Smooth muscle cell (in vitro differentiated cells): Measurements from ENCODE around the gene ZFYVE28. TPM values are rescaled to one million over a fixed set of nuclear protein-coding genes. Genes with fewer than 3 reads are reported as not detected.

Experiments used
- DNase-seq: peaks from one replicate; lab custom pipeline; 2025; ENCODE audit not compliant: unreplicated experiment; lab: John Stamatoyannopoulos, UW
- H2AFZ ChIP-seq: fragments of 200-600 bp; sonication (generic); 2 replicates; pipeline ENCODE4 v1.6.0; 2016; ENCODE audit warnings: antibody characterized with exemption, low read depth, mild to moderate bottlenecking
- H3F3A ChIP-seq: fragments of 200-600 bp; sonication (generic); 2 replicates; pipeline ENCODE4 v1.6.0; 2017; ENCODE audit warnings: antibody characterized with exemption, low read depth
- H3K27ac ChIP-seq: fragments of 200-600 bp; sonication (generic); 2 replicates; pipeline ENCODE4 v1.5.1; 2016; ENCODE audit warnings: low read depth, mild to moderate bottlenecking
- H3K27me3 ChIP-seq: fragments of 200-600 bp; sonication (generic); 2 replicates; pipeline ENCODE4 v1.6.1; 2016; ENCODE audit warnings: low read depth, mild to moderate bottlenecking
- H3K36me3 ChIP-seq: fragments of 200-600 bp; sonication (generic); 2 replicates; pipeline ENCODE4 v1.5.1; 2016; ENCODE audit warnings: low read depth
- H3K4me1 ChIP-seq: fragments of 200-600 bp; sonication (generic); 2 replicates; pipeline ENCODE4 v1.5.1; 2016; ENCODE audit warnings: low read depth
- H3K4me2 ChIP-seq: fragments of 200-600 bp; sonication (generic); 2 replicates; pipeline ENCODE4 v1.6.0; 2016; ENCODE audit warnings: mild to moderate bottlenecking
- H3K4me3 ChIP-seq: fragments of 200-600 bp; sonication (generic); 2 replicates; pipeline ENCODE4 v1.5.1; 2016; ENCODE audit warnings: mild to moderate bottlenecking
- H3K79me2 ChIP-seq: fragments of 200-600 bp; sonication (generic); 2 replicates; pipeline ENCODE4 v1.6.0; 2016; ENCODE audit warnings: low read depth, mild to moderate bottlenecking
- H3K9ac ChIP-seq: fragments of 200-600 bp; sonication (generic); 2 replicates; pipeline ENCODE4 v1.6.0; 2016; ENCODE audit warnings: low read depth
- H3K9me3 ChIP-seq: fragments of 200-600 bp; sonication (generic); replicated peaks from 2 replicates; pipeline ENCODE4 v1.5.1; 2016; ENCODE audit warnings: low read depth
- H4K20me1 ChIP-seq: fragments of 200-600 bp; sonication (generic); 2 replicates; pipeline ENCODE4 v1.6.0; 2016; ENCODE audit warnings: low read depth
- CTCF ChIP-seq: fragments of 200-600 bp; sonication (generic); IDR thresholded peaks from 2 replicates; pipeline ENCODE4 v1.5.1; 2017; ENCODE audit warnings: borderline replicate concordance, mild to moderate bottlenecking, antibody characterized with exemption; ENCODE audit not compliant: insufficient read depth, poor library complexity, severe bottlenecking
- WGBS: methylation state at CpG from one replicate; pipeline ENCODE4 v1.1.7; 2016; ENCODE audit warnings: low lambda C conversion rate; 5-methylcytosine and 5-hydroxymethylcytosine counted together
- polyA plus RNA-seq: library from polyadenylated mRNA; unstranded; fragments of >200 nt; fragmentation: Nextera tagmentation; extraction: Ambion mirVana; gene quantifications from 2 replicates; pipeline ENCODE4 v1.2.1, GENCODE V29; 2016
- total RNA-seq: library from RNA; depleted of rRNA; stranded (reverse); fragments of >200 nt; gene quantifications from 2 replicates; pipeline ENCODE4 v1.2.3, GENCODE V29; 2014

The ZFYVE28 gene
- total and polyA plus RNA-seq, 2 experiments from 2014 or later = 0.22 TPM; not detected in 1

GRCh38 chr4:2338754-2339457, 79.5 kb downstream of the ZFYVE28 start:
- no peak overlapping the region for H2AFZ ChIP-seq
- H3K4me3 ChIP-seq = no peak overlapping the region
- no peak for DNase-seq
- H4K20me1 ChIP-seq = no peaks in the 10 kb centered on the region
- no peaks in the 10 kb centered on the region for H3K36me3 ChIP-seq
- no peaks in the 10 kb centered on the region for H3F3A ChIP-seq
- WGBS = 86% methylated on average over 22 of the region's 27 CpGs
- H3K27ac ChIP-seq = no peak overlapping the region
- no peak overlapping the region for H3K4me2 ChIP-seq
- peaks cover 11% of the 10 kb centered on the region for H3K27me3 ChIP-seq
- TF ChIP-seq CTCF = no peak
- no peak overlapping the region for H3K9ac ChIP-seq
- no peaks in the 10 kb centered on the region for H3K9me3 ChIP-seq
- H3K4me1 ChIP-seq = no peaks in the 10 kb centered on the region
- no peaks in the 10 kb centered on the region for H3K79me2 ChIP-seq

- Histone ChIP-seq H3K9me3 (no peaks in the 10 kb centered on the region), H4K20me1 (no peaks in the 10 kb centered on the region), H3K36me3 (no peaks in the 10 kb centered on the region), H3K79me2 (no peaks in the 10 kb centered on the region), H3K9ac (no peak overlapping the region), H3K27me3 (peaks cover 11% of the 10 kb centered on the region), H3F3A (no peaks in the 10 kb centered on the region), H3K4me2 (no peak overlapping the region), H3K4me1 (no peaks in the 10 kb centered on the region), H3K4me3 (no peak overlapping the region), H3K27ac (no peak overlapping the region), H2AFZ (no peak overlapping the region)
- no peak for TF ChIP-seq CTCF
- WGBS = 96% methylated on average over 13 of the region's 13 CpGs
- DNase-seq = no peak
These were observed 80.5 kb downstream of the ZFYVE28 start for GRCh38 chr4:2337896-2338295.

- Histone ChIP-seq H4K20me1 (no peaks in the 10 kb centered on the region), H3K36me3 (no peaks in the 10 kb centered on the region), H3K27ac (no peak overlapping the region), H2AFZ (no peak overlapping the region), H3K4me3 (no peak overlapping the region), H3F3A (no peaks in the 10 kb centered on the region), H3K4me2 (no peak overlapping the region), H3K79me2 (no peaks in the 10 kb centered on the region), H3K27me3 (peaks cover 7% of the 10 kb centered on the region), H3K9ac (no peak overlapping the region), H3K9me3 (no peaks in the 10 kb centered on the region), H3K4me1 (no peaks in the 10 kb centered on the region)
- no peak for TF ChIP-seq CTCF
- WGBS = 82% methylated on average over 17 of the region's 20 CpGs
- DNase-seq = no peak
These were observed 81.2 kb downstream of the ZFYVE28 start for GRCh38 chr4:2337131-2337723.

- DNase-seq = no peak
- no peak overlapping the region for H3K27ac ChIP-seq
- H3K4me3 ChIP-seq = no peak overlapping the region
- TF ChIP-seq CTCF = no peak
- H4K20me1 ChIP-seq = no peaks in the 10 kb centered on the region
- H3K9ac ChIP-seq = no peak overlapping the region
- no peaks in the 10 kb centered on the region for H3K36me3 ChIP-seq
- H3K9me3 ChIP-seq = no peaks in the 10 kb centered on the region
- no peaks in the 10 kb centered on the region for H3F3A ChIP-seq
- no peak overlapping the region for H3K4me2 ChIP-seq
- no peaks in the 10 kb centered on the region for H3K4me1 ChIP-seq
- H3K79me2 ChIP-seq = no peaks in the 10 kb centered on the region
- no peak overlapping the region for H2AFZ ChIP-seq
- H3K27me3 ChIP-seq = peaks cover 7% of the 10 kb centered on the region
These were observed 81.8 kb downstream of the ZFYVE28 start for GRCh38 chr4:2336659-2337058.
